HepG2 (cell line): ENCODE data around the gene PTCD2. TPM values are rescaled to one million over a fixed set of nuclear protein-coding genes. Genes with fewer than 3 reads are reported as not detected.
A peak's percentile ranks its signal among the peaks of the same experiment; 100 is the strongest.

ENCODE experiments used
- CERS6 ChIP-seq: sonication (generic); formaldehyde crosslinking; IDR thresholded peaks from 2 replicates; pipeline ENCODE4 v1.5.0; 2020; ENCODE audit warnings: missing genetic modification reagents
- CREB1 ChIP-seq, 2 experiments: fragments of 450-650 bp in 1 of 2; IDR thresholded peaks; 2 replicates each; pipeline ENCODE4 v1.6.1; 2016 to 2017; ENCODE audit warnings: control low read depth in 1 of 2, mild to moderate bottlenecking in 1 of 2, missing compliant biosample characterization in 1 of 2, missing genetic modification characterization in 1 of 2
- FLYWCH1 ChIP-seq: sonication (generic); formaldehyde crosslinking; IDR thresholded peaks from 2 replicates; pipeline ENCODE4 v1.8.1; 2023; ENCODE audit warnings: mild to moderate bottlenecking, missing genetic modification reagents
- GATA4 ChIP-seq: sonication (generic); IDR thresholded peaks from 2 replicates; pipeline ENCODE4 v1.6.1; 2016; ENCODE audit warnings: antibody characterized with exemption, low read depth, borderline replicate concordance
- IRF2 ChIP-seq: IDR thresholded peaks from 2 replicates; pipeline ENCODE4 v1.6.1; 2018; ENCODE audit warnings: missing genetic modification reagents, missing compliant biosample characterization
- MED1 ChIP-seq: sonication (generic); formaldehyde crosslinking; IDR thresholded peaks from 2 replicates; pipeline ENCODE4 v1.4.0; 2020; ENCODE audit warnings: missing genetic modification reagents
- NFE2 ChIP-seq: sonication (generic); formaldehyde crosslinking; IDR thresholded peaks from 2 replicates; pipeline ENCODE4 v1.4.0; 2020; ENCODE audit warnings: missing genetic modification reagents
- TARDBP ChIP-seq: sonication (generic); formaldehyde crosslinking; IDR thresholded peaks from 2 replicates; pipeline ENCODE4 v1.8.0; 2022; ENCODE audit warnings: mild to moderate bottlenecking, missing genetic modification reagents
- TBX2 ChIP-seq: sonication (generic); formaldehyde crosslinking; IDR thresholded peaks from 2 replicates; pipeline ENCODE4 v1.5.0; 2020; ENCODE audit warnings: missing genetic modification reagents, mild to moderate bottlenecking, borderline replicate concordance
- U2AF2 ChIP-seq: fragments of 200-400 bp; formaldehyde crosslinking; IDR thresholded peaks from 2 replicates; pipeline ENCODE4 v1.6.1; 2017; ENCODE audit warnings: low read depth, mild to moderate bottlenecking, low read length
- ZFYVE20 ChIP-seq: sonication (generic); formaldehyde crosslinking; IDR thresholded peaks from 2 replicates; pipeline ENCODE4 v1.8.0; 2023; ENCODE audit warnings: low read depth, mild to moderate bottlenecking, moderate library complexity, missing genetic modification reagents, borderline replicate concordance
- ZNF232 ChIP-seq: sonication (generic); formaldehyde crosslinking; IDR thresholded peaks from 2 replicates; pipeline ENCODE4 v1.4.0; 2020; ENCODE audit warnings: missing genetic modification reagents, borderline replicate concordance
- ZNF343 ChIP-seq: sonication (generic); formaldehyde crosslinking; IDR thresholded peaks from 2 replicates; pipeline ENCODE4 v1.4.0; 2020; ENCODE audit warnings: mild to moderate bottlenecking, missing genetic modification reagents
- ZNF44 ChIP-seq: sonication (generic); formaldehyde crosslinking; IDR thresholded peaks from 2 replicates; pipeline ENCODE4 v1.5.1; 2020; ENCODE audit warnings: mild to moderate bottlenecking, missing genetic modification reagents
- ZNF543 ChIP-seq: sonication (generic); formaldehyde crosslinking; IDR thresholded peaks from 2 replicates; pipeline ENCODE4 v1.4.0; 2020; ENCODE audit warnings: mild to moderate bottlenecking, missing genetic modification reagents
- ZNF569 ChIP-seq: sonication (generic); formaldehyde crosslinking; IDR thresholded peaks from 2 replicates; pipeline ENCODE4 v1.5.0; 2020; ENCODE audit warnings: mild to moderate bottlenecking, missing genetic modification reagents, moderate library complexity, borderline replicate concordance
- ZNF629 ChIP-seq: sonication (generic); formaldehyde crosslinking; conservative IDR thresholded peaks from 2 replicates; pipeline ENCODE4 v1.5.0; 2020; ENCODE audit warnings: missing genetic modification reagents
- ZNF672 ChIP-seq: sonication (generic); formaldehyde crosslinking; IDR thresholded peaks from 2 replicates; pipeline ENCODE4 v1.8.1; 2022; ENCODE audit warnings: missing genetic modification reagents
- ZNF883 ChIP-seq: sonication (generic); formaldehyde crosslinking; IDR thresholded peaks from 2 replicates; pipeline ENCODE4 v1.5.1; 2020; ENCODE audit warnings: mild to moderate bottlenecking, missing genetic modification reagents; ENCODE audit errors: not compliant biosample characterization
- ZZZ3 ChIP-seq: sonication (generic); formaldehyde crosslinking; IDR thresholded peaks from 2 replicates; pipeline ENCODE4 v1.4.0; 2020; ENCODE audit warnings: missing genetic modification reagents, mild to moderate bottlenecking, borderline replicate concordance
- polyA plus RNA-seq, 8 experiments: library from polyadenylated mRNA; depleted of rRNA in 3 of 8; stranded (reverse) in 7 of 8; unstranded in 1 of 8; fragments of >200 nt; fragmentation: Illumina TruSeq in 4 of 8; extraction: Trizol in 4 of 8; gene quantifications; 2 replicates each; pipeline versions ENCODE4 v1.2.1 to v1.2.3, GENCODE V29; 2011 to 2016; ENCODE audit warnings: low read depth in 4 of 8, missing spikeins in 1 of 8, mixed read lengths in 1 of 8; ENCODE audit not compliant: insufficient read depth in 1 of 8
- total RNA-seq, 5 experiments: library from RNA; depleted of rRNA; stranded (reverse); fragments of >200 nt; fragmentation: Illumina TruSeq; extraction: Trizol; gene quantifications; 2 replicates each; pipeline ENCODE4 v1.2.3, GENCODE V29; 2016; ENCODE audit warnings: low read depth in 1 of 5
- TF ChIP-seq, protein P1 (sequence below): sonication (generic); formaldehyde crosslinking; IDR thresholded peaks from 2 replicates; pipeline ENCODE4 v1.4.0; 2020; ENCODE audit warnings: missing genetic modification reagents
- TF ChIP-seq, protein P2 (sequence below): IDR thresholded peaks from 2 replicates; pipeline ENCODE4 v1.6.1; 2016; ENCODE audit warnings: missing genetic modification reagents, missing compliant biosample characterization
- TF ChIP-seq, protein P3 (sequence below): sonication (generic); formaldehyde crosslinking; IDR thresholded peaks from 2 replicates; pipeline ENCODE4 v1.4.0; 2020; ENCODE audit warnings: missing genetic modification reagents
- TF ChIP-seq, protein P4 (sequence below): sonication (generic); formaldehyde crosslinking; IDR thresholded peaks from 2 replicates; pipeline ENCODE4 v1.4.0; 2020; ENCODE audit warnings: mild to moderate bottlenecking, missing genetic modification reagents

PTCD2 gene
- total and polyA plus RNA-seq, 2 of the 13 experiments (the other 11 are each of a cell fraction or from before 2014, with no cell fraction given) = 5.3 to 6.4 TPM

DNA sequence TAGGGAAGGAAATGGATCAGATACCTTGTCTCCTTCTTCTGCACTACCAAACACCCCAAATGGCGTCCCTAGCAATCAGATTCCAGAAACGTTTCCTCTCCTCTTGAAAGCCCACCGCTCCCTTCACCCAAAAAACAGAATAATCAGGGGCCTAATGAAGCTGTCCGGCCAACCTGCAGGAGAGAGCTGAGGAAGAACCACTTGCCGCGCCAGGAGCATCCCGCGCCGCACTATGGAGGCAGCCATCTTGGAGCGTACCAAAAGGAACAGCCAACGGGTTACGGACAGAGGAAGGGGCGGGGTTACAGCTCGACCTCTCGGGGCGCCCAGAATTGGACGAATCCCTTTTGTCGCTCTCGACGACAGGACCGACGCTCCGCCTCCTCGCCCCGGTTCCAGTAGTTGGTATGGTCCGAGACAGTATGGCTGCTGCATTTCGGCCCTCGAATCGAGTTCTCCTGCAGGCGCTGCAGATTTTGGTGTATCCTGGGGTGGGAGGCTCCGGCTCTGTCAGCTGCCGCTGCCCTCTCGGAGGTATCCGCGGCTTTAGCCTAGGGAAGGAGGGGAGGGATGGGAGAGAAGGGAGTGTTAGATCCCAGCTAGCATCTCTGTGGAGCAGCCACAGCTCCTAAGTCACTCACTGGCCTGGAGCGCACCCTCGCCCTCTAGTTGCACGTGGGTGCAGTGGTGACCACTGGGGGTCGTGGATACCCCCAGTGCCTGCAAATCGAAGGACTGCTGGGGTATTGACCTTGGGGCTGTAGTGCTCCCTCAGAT, at the start of gene PTCD2, which contains the start of gene MRPS27 (continued):
- TF ChIP-seq, protein P1, sequence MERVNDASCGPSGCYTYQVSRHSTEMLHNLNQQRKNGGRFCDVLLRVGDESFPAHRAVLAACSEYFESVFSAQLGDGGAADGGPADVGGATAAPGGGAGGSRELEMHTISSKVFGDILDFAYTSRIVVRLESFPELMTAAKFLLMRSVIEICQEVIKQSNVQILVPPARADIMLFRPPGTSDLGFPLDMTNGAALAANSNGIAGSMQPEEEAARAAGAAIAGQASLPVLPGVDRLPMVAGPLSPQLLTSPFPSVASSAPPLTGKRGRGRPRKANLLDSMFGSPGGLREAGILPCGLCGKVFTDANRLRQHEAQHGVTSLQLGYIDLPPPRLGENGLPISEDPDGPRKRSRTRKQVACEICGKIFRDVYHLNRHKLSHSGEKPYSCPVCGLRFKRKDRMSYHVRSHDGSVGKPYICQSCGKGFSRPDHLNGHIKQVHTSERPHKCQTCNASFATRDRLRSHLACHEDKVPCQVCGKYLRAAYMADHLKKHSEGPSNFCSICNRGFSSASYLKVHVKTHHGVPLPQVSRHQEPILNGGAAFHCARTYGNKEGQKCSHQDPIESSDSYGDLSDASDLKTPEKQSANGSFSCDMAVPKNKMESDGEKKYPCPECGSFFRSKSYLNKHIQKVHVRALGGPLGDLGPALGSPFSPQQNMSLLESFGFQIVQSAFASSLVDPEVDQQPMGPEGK (CRISPR knock-in tag) = peak; percentile 55
- TF ChIP-seq IRF2 (peak; percentile 28; the same call in 1 of the 2 replicates), NFE2 (CRISPR knock-in tag) (no peak), GATA4 (0 out of 2 replicates have a peak, but pooled peaks have one; percentile 44), ZNF44 (CRISPR knock-in tag) (peak; percentile 33; the same call in 1 of the 2 replicates), ZFYVE20 (CRISPR knock-in tag) (peak; percentile 51; the same call in 1 of the 2 replicates), ZNF883 (CRISPR knock-in tag) (peak; percentile 54), ZNF543 (CRISPR knock-in tag) (peak; percentile 77; the same call in 1 of the 2 replicates), ZNF232 (CRISPR knock-in tag) (no peak), CERS6 (CRISPR knock-in tag) (no peak), ZNF569 (CRISPR knock-in tag) (0 out of 2 replicates have a peak, but pooled peaks have one; percentile 60), U2AF2 (no peak), ZNF672 (CRISPR knock-in tag) (no peak), FLYWCH1 (0 out of 2 replicates have a peak, but pooled peaks have one; percentile 42), MED1 (CRISPR knock-in tag) (peak; percentile 57), ZNF629 (CRISPR knock-in tag) (no peak), TBX2 (CRISPR knock-in tag) (peak; percentile 27; the same call in 1 of the 2 replicates), ZNF343 (CRISPR knock-in tag) (0 out of 2 replicates have a peak, but pooled peaks have one; percentile 52), ZZZ3 (CRISPR knock-in tag) (peak; percentile 48; the same call in 1 of the 2 replicates), CREB1 (IDR thresholded peaks at IDR 0.05) (peak; percentile 87), CREB1 (CRISPR knock-in tag; IDR thresholded peaks at IDR 0.05) (peak; percentile 88), TARDBP (CRISPR knock-in tag) (peak; percentile 67; the same call in 1 of the 2 replicates)
- TF ChIP-seq, protein P2, sequence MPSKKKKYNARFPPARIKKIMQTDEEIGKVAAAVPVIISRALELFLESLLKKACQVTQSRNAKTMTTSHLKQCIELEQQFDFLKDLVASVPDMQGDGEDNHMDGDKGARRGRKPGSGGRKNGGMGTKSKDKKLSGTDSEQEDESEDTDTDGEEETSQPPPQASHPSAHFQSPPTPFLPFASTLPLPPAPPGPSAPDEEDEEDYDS (CRISPR knock-in tag) = peak; percentile 94
- TF ChIP-seq, protein P3, sequence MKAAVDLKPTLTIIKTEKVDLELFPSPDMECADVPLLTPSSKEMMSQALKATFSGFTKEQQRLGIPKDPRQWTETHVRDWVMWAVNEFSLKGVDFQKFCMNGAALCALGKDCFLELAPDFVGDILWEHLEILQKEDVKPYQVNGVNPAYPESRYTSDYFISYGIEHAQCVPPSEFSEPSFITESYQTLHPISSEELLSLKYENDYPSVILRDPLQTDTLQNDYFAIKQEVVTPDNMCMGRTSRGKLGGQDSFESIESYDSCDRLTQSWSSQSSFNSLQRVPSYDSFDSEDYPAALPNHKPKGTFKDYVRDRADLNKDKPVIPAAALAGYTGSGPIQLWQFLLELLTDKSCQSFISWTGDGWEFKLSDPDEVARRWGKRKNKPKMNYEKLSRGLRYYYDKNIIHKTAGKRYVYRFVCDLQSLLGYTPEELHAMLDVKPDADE (CRISPR knock-in tag) = no peak
- TF ChIP-seq, protein P4, sequence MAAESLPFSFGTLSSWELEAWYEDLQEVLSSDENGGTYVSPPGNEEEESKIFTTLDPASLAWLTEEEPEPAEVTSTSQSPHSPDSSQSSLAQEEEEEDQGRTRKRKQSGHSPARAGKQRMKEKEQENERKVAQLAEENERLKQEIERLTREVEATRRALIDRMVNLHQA (CRISPR knock-in tag) = no peak
